CD4-positive, alpha-beta T cell treated with Interleukin-10 for 1 hour (primary cell): Measurements from ENCODE around the gene HEPACAM.

Source experiments
- DNase-seq: peaks from one replicate; pipeline ENCODE4 v3.0.0-alpha.2; 2020

HEPACAM gene

GRCh38 chr11:124882339-124883071, 53.3 kb downstream of the HEPACAM start:
- no peak for DNase-seq

- no peak for DNase-seq
These were observed 54.9 kb downstream of the HEPACAM start for GRCh38 chr11:124880958-124881357.

DNA sequence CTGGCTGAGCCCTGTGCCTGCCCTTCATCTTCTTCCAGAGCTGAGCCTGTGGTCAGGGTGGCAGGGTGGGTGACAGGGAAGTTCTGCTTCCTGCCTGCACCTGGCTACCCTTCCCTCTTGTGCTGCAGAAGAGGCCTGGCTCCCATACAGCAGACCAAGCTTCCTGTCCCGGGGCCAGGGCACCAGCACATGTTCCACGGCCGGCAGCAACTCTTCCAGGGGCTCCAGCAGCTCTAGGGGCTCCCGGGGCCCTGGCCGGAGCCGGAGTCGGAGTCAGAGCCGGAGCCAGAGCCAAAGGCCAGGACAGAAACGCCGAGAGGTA, 55.6 kb downstream of the HEPACAM start:
- no peak for DNase-seq

DNA sequence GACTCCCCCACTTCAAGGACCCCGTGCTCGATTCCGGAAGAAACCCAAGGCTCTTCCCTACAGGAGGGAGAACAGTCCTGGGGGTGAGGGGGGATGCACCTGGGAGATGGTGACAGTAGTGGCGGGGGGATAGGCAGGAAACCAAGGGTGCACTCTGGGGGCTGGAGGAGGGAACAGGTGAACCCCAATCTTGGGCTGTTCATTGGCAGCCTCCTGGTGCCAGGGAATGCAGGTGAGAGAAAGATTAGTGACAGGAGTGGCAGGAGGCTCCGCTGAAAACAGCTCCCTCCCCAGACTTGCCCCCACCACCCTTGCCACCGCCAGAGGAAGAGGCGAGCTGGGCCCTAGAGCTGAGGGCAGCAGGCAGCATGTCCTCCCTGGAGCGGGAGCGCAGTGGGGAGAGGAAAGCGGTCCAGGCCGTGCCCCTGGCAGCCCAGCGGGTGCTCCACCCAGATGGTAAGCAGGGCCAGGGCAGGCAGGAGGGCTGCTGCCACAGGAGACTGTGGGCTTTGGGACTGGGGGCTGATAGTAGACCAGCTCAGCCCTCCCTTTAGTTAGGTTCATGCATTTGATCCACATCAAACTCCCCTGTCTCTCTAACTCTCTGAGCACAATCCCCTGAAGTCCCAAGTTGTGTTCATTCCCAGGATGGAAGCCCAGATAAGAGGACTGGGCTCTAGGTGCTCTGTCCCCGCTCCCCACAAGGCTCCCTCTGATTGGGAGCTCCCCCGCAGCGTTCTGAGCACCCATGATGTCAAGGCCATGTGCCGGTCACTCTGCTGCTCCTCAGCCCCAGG, 56.2 kb downstream of the HEPACAM start:
- no peak for DNase-seq

GRCh38 chr11:124878759-124879492, 56.9 kb downstream of the HEPACAM start:
- no peak for DNase-seq

GRCh38 chr11:124877910-124878758, 57.7 kb downstream of the HEPACAM start:
- DNase-seq, result no peak

DNA sequence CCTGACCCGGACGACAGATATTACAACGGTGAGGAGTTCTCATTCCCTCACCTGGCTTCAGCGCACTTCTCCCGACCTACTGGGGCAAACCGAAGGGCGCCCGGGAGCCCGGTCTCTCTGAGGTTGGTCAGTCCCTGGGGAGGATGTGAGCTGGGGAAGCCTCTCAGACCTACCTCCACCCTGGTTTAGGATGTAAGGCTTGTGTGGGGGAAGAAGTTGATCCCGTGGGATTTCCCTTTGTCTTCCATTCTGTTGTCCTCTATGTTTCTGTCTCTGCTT, 58.3 kb downstream of the HEPACAM start:
- DNase-seq, result no peak

- no peak for DNase-seq
These were observed 58.8 kb downstream of the HEPACAM start for GRCh38 chr11:124876818-124877630.

DNA sequence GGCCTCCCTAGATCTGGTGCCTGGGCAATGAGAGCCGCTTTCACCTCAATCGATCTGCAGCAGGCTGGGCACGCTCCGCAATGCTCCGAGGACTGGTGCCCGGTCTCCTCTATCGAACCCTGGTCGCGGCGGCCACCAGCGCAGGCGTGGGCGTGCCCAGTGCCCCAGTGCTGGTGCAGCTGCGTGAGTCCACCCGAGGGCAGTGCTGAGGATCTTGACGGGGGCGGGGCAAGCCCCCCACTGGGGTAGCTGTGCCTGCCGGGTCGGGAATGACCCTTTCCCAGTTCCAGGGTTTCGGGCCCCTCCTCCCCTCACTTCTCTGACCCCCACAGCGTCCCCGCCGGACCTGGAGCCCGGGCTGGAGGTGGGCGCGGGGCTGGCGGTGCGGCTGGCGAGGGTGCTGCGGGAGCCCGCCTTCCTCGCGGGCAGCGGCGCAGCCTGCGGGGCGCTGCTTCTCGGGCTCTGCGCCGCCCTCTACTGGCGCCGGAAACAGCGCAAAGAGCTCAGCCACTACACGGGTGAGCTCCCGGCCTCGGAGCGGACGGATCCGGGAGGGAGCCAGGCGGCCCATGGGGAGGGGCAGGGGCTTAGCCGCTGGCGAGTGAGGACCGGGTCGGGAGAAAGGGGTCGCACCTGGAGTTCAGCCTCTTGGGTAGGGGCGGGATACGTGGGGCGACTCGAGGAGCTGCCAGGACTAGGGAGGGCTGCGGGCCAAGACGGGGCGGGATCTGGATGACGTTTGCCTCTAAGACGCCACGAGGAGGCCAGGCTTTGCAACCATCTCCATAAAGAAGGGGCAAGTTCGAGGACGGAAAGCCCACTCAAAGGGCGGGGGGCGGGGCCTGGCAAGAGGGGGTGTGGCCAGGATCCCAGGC, 59.7 kb downstream of the HEPACAM start:
- DNase-seq, result peak; percentile 81

GRCh38 chr11:124875401-124875800, 60.4 kb downstream of the HEPACAM start:
- DNase-seq, result no peak

- no peak for DNase-seq
These were observed 61.1 kb downstream of the HEPACAM start for GRCh38 chr11:124874571-124875255.

DNA sequence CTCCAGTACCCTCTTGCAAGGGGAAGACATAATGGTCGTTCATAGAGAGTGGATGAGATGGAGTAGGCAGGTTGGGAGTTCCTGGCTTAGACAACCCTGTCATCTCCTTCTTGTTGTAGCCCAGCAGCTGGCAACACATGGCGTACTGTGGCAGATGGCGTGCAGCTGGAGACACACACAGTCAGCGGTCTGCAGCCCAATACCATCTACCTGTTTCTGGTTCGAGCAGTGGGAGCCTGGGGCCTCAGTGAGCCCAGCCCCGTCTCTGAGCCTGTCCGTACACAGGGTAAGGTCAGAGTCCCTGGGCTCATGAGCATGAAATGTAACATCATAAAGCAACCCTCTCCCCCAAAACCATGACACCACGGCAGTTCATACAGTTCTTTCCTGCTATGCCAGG, 61.9 kb downstream of the HEPACAM start:
- no peak for DNase-seq

DNA sequence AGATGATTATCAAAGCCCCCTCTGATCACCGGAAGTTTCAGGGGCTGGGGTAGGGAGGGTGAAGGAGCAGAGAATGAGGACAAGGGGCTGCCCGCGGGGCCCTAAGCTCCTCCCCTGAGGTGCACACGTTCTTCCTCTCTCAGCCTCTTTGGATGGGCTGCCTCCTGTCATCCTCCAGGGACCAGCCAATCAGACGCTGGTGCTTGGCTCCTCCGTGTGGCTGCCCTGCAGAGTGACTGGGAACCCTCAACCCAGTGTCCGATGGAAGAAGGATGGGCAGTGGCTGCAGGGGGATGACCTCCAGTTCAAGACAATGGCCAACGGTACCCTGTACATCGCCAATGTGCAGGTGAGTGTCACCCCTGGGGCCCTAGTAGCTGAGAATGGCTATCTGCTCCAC, 63.1 kb downstream of the HEPACAM start:
- DNase-seq, result no peak

DNA sequence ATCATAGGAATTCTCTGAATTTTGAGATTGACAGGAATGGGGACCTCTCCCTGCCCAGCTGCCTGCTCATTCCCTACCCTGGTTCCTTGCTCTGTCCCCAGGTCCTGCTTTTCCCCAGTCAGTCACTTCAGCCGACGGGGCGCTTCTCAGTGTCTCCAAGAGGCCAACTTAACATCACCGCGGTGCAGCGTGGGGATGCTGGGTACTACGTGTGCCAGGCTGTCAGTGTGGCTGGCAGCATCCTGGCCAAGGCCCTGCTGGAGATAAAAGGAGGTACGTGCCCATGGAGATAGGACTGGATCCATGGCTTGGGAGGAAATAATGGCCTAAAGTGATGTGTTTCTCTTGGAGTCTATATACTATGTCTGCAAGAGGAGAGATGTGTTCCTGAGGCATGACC, 63.6 kb downstream of the HEPACAM start:
- DNase-seq, result no peak

- no peak for DNase-seq
These were observed 65.4 kb downstream of the HEPACAM start for GRCh38 chr11:124870430-124870829.

- DNase-seq, result no peak
These were observed 65.9 kb downstream of the HEPACAM start for GRCh38 chr11:124869856-124870387.

- no peak for DNase-seq
These were observed 66.5 kb downstream of the HEPACAM start for GRCh38 chr11:124869331-124869730.
